ENCODE data around the gene CCDC92. TPM values are rescaled to one million over a fixed set of nuclear protein-coding genes. Genes with fewer than 3 reads are reported as not detected.

CCDC92 gene
- total RNA-seq, 1 donor from 2014 or later, result 21.5 TPM

DNA sequence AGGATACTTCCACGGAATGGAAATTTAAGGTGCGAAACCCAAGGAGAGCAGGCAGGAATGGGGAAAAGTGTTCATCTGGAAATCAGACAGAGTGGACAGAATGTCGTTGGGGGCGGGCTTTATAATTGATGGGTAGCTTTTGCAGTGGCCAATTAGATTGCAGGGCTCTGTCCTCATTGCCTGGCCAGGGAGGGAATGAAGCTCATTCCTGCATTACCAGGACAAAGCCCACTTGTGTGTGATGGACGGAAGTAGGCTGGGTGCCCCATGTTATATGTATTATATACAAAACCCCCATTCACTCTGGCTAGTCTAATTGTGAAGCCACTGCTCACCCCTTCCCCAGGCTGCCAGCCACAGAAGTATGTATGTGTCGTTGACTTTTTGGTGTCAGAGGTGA is 23.9 kb upstream of the CCDC92 start:
- H3K27ac Mint-ChIP-seq, result no peak overlapping the region
- H3K4me1 Mint-ChIP-seq, result peaks cover 3% of the 10 kb centered on the region
- H3K27me3 Mint-ChIP-seq, result no peaks in the 10 kb centered on the region
- no peaks in the 10 kb centered on the region for H3K9me3 Mint-ChIP-seq
- DNase-seq (no peak), ATAC-seq (ENCODE audit: low read depth) (no peak)
- intact Hi-C loops (cut with micrococcal nuclease), result no loop called here
- H3K36me3 Mint-ChIP-seq (ENCODE audit: low read depth), result peaks cover 51% of the 10 kb centered on the region
- no peak overlapping the region for H3K4me3 Mint-ChIP-seq
- TF ChIP-seq, protein P1, sequence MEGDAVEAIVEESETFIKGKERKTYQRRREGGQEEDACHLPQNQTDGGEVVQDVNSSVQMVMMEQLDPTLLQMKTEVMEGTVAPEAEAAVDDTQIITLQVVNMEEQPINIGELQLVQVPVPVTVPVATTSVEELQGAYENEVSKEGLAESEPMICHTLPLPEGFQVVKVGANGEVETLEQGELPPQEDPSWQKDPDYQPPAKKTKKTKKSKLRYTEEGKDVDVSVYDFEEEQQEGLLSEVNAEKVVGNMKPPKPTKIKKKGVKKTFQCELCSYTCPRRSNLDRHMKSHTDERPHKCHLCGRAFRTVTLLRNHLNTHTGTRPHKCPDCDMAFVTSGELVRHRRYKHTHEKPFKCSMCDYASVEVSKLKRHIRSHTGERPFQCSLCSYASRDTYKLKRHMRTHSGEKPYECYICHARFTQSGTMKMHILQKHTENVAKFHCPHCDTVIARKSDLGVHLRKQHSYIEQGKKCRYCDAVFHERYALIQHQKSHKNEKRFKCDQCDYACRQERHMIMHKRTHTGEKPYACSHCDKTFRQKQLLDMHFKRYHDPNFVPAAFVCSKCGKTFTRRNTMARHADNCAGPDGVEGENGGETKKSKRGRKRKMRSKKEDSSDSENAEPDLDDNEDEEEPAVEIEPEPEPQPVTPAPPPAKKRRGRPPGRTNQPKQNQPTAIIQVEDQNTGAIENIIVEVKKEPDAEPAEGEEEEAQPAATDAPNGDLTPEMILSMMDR (IDR thresholded peaks at IDR 0.05), result no peak
- POLR2A ChIA-PET, result no interaction called here
- CTCF ChIA-PET, result no interaction called here

DNA sequence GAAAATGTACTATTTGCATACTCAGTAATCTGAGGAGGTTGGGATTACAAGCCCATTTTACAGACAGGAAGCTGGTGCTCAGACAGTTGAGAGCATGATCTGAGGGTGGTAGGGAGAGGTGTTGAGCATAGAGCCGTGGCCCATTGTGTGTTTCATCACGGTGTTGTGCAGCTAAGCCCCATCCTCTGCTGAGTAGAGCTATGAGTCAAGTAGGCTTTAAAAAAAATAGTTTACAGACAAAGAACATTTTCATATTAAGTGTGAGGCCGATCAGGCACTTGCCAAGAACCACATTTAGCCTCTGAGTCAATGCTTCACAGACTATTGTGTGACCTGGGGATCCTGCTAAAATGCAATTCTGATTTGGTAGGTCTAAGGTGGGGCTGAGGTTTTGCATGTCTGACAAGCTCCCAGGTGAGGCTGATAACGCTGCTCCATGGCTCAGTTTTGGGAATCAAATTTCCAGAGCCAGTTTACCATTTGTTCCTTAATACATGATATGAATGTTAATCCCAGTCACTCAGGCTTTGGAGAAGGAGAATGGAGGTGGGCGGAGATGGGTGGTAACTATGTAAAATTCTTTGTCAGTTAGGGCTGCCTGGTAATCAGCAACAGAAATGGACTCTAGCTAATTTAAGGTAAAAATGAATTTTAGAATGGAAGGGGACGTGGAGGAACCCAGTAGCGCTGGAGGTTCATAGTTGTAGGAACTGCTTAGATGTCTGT is 22.6 kb upstream of the CCDC92 start:
- Mint-ChIP-seq H3K27ac (no peak overlapping the region), H3K36me3 (ENCODE audit: low read depth) (peaks cover 62% of the 10 kb centered on the region), H3K27me3 (no peaks in the 10 kb centered on the region), H3K4me3 (no peak overlapping the region), H3K9me3 (no peaks in the 10 kb centered on the region), H3K4me1 (peaks cover 9% of the 10 kb centered on the region)
- TF ChIP-seq, protein P1 (IDR thresholded peaks at IDR 0.05), result no peak
- ATAC-seq (ENCODE audit: low read depth) (no peak), DNase-seq (no peak)
- ChIA-PET CTCF (no interaction called here), POLR2A (interaction anchor here (0.7 kb wide), 1 partner anchor 8 kb away, joined by 3 read pairs; no protein-coding TSS in a partner anchor)
- intact Hi-C loops (cut with micrococcal nuclease), result no loop called here

DNA sequence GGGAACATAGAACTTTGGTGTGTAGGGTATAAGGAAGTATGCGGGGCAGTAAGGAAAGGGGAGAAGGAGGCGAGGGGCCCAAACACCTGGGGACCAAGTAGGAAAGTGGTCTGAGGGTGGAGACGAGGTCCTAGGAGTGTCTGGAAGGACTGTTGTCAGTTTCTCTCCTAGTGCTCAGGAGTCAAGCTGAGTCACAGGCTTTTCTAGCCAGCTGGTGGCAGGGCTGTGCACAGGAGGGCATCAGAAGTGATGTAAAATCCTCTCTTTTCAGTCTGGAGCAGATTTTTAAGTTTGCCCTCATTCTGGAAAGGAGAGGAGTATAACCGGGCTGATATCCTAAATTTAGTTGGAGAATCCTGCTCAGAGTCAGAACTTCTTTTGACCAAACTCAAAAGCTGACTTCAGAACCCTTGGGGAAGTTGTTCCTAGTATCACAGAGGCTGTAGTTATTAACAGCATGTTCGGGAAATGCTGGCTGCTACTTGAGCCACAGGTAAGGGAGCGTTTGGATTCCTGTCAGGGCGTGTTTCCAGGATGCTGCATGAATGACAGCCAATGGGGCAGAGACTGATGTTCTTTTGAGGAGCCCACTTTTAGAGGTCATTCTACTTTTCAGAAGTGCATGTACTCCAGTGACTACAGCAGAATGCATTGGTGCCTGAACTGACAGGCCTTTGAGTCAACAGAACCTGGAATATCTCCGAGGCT is 19.6 kb upstream of the CCDC92 start:
- no peak overlapping the region for H3K4me3 Mint-ChIP-seq
- CTCF ChIA-PET, result no interaction called here
- no peak for ATAC-seq (ENCODE audit: low read depth)
- no peak for DNase-seq
- TF ChIP-seq, protein P1 (IDR thresholded peaks at IDR 0.05), result no peak
- no peaks in the 10 kb centered on the region for H3K9me3 Mint-ChIP-seq
- H3K36me3 Mint-ChIP-seq (ENCODE audit: low read depth), result peaks cover 73% of the 10 kb centered on the region
- intact Hi-C loops (cut with micrococcal nuclease), result no loop called here
- POLR2A ChIA-PET, result no interaction called here
- peaks cover 23% of the 10 kb centered on the region for H3K4me1 Mint-ChIP-seq
- H3K27me3 Mint-ChIP-seq, result no peaks in the 10 kb centered on the region
- no peak overlapping the region for H3K27ac Mint-ChIP-seq

DNA sequence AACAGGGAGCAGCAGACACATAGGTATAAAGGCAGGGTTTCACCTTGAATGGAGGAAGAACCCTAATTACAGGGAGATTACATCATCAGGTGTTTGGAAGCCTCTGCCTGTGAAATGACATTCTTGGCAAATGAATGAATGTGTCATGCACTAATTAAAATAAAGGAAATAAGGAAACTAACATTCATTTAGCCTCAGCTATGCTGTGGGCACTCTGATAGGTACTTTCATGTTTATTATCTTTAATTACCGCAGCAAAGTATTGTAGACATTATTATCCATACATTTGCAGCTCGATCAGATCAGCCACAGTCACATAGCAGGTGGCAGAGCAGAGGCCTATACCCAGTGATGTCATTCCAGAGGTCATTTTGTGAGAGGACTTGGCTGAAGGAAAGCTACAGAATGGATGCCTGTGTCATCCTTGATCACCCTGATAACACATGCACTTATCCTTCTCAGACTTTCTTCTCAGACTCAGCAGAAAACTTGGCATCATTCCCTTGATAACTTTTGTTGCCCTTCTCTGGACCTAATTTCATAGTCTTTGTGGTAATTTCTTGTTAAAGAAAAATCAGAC is 18.8 kb upstream of the CCDC92 start:
- ATAC-seq (ENCODE audit: low read depth) (no peak), DNase-seq (no peak)
- peaks cover 31% of the 10 kb centered on the region for H3K4me1 Mint-ChIP-seq
- no peaks in the 10 kb centered on the region for H3K27me3 Mint-ChIP-seq
- no peak overlapping the region for H3K4me3 Mint-ChIP-seq
- ChIA-PET POLR2A (no interaction called here), CTCF (no interaction called here)
- TF ChIP-seq, protein P1 (IDR thresholded peaks at IDR 0.05), result no peak
- no peak overlapping the region for H3K27ac Mint-ChIP-seq
- no peaks in the 10 kb centered on the region for H3K9me3 Mint-ChIP-seq
- H3K36me3 Mint-ChIP-seq (ENCODE audit: low read depth), result peaks cover 71% of the 10 kb centered on the region
- intact Hi-C loops (cut with micrococcal nuclease), result no loop called here

DNA sequence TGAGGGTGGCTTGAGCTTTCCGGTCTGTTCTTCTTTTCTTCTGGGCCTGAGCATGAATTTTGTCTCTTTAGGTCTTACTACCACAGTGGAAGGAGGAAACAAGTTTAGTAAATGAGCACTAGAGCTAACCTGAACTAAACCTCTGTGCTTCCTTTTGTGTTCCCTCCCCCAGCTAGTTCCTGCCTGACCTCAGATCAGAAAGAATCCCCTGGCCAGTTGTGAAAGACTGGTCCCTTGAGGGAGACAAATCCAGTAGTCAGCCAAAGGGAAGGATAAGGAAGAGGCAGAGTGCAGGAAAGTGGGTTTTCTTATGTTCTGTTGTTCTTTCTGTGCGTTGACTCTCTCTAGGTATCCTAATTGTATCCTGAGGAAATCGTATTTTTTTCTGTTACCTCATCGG is 17.9 kb upstream of the CCDC92 start:
- POLR2A ChIA-PET, result no interaction called here

More for the DNA sequence above, 17.9 kb upstream of the CCDC92 start:
- TF ChIP-seq, protein P1 (IDR thresholded peaks at IDR 0.05), result no peak
- H3K4me3 Mint-ChIP-seq, result no peak overlapping the region
- peaks cover 62% of the 10 kb centered on the region for H3K36me3 Mint-ChIP-seq (ENCODE audit: low read depth)
- CTCF ChIA-PET, result no interaction called here
- ATAC-seq (ENCODE audit: low read depth), result no peak
- H3K27me3 Mint-ChIP-seq, result no peaks in the 10 kb centered on the region
- intact Hi-C loops (cut with micrococcal nuclease), result no loop called here
- peak overlapping the region; percentile 6 for H3K27ac Mint-ChIP-seq
- peaks cover 35% of the 10 kb centered on the region for H3K4me1 Mint-ChIP-seq
- DNase-seq, result no peak
- no peaks in the 10 kb centered on the region for H3K9me3 Mint-ChIP-seq

All from activated B cell treated with CpG ODN at 0.5 μM for 24 hours (primary cell).